ENCODE data around the gene CWC22.

DNA sequence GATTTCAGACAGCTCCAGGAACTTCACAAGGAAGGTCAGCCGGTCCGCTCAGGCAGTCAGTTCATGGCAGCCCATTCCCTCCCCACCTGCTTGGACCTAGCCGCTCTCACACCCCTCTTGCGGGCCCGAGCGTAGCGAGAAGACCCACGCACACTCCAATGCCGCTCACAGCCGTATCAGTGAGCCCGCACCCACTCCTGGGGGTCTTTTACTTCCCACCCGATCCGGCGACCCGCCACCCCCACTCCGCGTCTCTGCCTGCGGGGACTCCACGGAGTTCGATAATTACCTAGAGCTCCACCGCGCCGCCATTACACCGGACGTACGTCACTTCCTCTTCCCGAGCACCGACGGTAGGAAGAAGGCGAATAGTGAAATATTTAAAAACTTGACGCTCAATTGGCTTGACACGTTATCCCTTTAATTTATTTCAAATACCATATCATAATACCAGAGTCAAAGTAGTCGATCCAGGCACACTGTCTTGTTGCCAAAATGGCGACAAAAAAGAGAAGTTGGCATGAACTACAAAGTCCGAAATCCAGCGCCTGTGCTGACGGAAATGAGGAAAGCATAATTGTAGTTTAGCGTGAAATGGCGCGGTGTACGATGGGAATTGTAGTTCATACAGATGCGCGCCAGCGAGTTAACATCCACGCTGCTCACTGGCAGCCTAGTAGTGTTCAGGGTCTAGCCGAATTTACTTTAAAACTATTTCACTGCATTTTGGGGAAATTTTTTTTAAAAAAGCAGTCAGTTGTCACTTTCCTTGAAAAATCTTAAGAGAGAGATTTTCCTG, at the start of gene CWC22:
- TF ChIP-seq, protein P1, sequence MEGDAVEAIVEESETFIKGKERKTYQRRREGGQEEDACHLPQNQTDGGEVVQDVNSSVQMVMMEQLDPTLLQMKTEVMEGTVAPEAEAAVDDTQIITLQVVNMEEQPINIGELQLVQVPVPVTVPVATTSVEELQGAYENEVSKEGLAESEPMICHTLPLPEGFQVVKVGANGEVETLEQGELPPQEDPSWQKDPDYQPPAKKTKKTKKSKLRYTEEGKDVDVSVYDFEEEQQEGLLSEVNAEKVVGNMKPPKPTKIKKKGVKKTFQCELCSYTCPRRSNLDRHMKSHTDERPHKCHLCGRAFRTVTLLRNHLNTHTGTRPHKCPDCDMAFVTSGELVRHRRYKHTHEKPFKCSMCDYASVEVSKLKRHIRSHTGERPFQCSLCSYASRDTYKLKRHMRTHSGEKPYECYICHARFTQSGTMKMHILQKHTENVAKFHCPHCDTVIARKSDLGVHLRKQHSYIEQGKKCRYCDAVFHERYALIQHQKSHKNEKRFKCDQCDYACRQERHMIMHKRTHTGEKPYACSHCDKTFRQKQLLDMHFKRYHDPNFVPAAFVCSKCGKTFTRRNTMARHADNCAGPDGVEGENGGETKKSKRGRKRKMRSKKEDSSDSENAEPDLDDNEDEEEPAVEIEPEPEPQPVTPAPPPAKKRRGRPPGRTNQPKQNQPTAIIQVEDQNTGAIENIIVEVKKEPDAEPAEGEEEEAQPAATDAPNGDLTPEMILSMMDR (IDR thresholded peaks at IDR 0.05; ENCODE audit: poor library complexity) = no peak
- TF ChIP-seq EZH2 (IDR thresholded peaks at IDR 0.05; ENCODE audit: borderline replicate concordance) (no peak), EZH2phosphoT487 (IDR thresholded peaks at IDR 0.05; ENCODE audit: low read depth, severe bottlenecking, unreplicated experiment) (no peak)
